Mucosa of stomach (tissue), 1 donor: ENCODE data around the gene HNRNPUL2.
"Not testable (repeated sequence)": the region's sequence is repeated elsewhere in the genome, so short reads cannot be mapped to it uniquely, and the experiment has no call there.

Experiments used
- H3K27me3 ChIP-seq: one replicate; pipeline ENCODE4 v1.7.0; 2013; ENCODE audit warnings: mild to moderate bottlenecking, low read length; ENCODE audit not compliant: control insufficient read depth, insufficient read depth
- H3K36me3 ChIP-seq: one replicate; pipeline ENCODE4 v1.7.0; 2013; ENCODE audit warnings: low read length; ENCODE audit not compliant: control insufficient read depth, insufficient read depth
- H3K4me1 ChIP-seq: one replicate; pipeline ENCODE4 v1.7.0; 2013; ENCODE audit warnings: mild to moderate bottlenecking, low read length; ENCODE audit not compliant: control insufficient read depth, insufficient read depth
- H3K4me3 ChIP-seq: one replicate; pipeline ENCODE4 v1.7.0; 2013; ENCODE audit warnings: low read length
- H3K9ac ChIP-seq: one replicate; pipeline ENCODE4 v1.7.0; 2013; ENCODE audit warnings: mild to moderate bottlenecking, low read length, moderate library complexity
- H3K9me3 ChIP-seq: one replicate; pipeline ENCODE4 v1.7.0; 2013; ENCODE audit warnings: mild to moderate bottlenecking, low read length, moderate library complexity; ENCODE audit not compliant: control insufficient read depth
- donor health status: Pancreatic carcinoma.

Gene HNRNPUL2

DNA sequence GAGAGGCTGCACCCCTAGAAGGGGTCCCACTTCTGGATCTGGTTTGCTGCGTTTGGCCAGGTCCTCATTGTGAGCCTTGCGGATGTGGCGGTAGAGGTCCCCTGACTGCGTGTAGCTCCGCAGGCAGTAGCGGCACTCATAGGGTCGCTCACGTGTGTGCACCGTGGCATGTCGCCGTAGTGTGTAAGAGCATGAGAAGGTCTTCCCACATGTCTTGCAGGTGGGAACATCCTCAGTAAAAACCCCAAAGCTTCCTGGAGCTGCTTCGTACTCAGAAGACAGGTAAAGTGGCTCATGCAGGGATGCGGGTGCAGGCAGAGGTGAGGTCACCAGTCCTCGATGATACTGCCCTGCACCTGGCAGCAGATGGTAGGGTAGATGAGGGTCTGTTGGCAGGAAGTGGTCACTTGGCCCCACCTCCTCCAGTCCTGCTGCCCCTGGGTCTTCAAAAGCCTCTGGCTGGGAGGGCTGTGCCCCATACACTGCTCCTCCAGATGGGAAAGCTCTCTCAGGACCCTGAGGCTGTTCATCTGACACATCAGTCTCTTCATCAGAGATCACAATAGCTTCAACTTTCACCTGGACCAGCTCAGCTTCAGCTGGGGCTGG lies 25.0 kb upstream of the HNRNPUL2 start:
- no peaks in the 10 kb centered on the region for H3K27me3 ChIP-seq
- no peak overlapping the region for H3K4me3 ChIP-seq
- no peaks in the 10 kb centered on the region for H3K9me3 ChIP-seq
- H3K36me3 ChIP-seq = no peaks in the 10 kb centered on the region
- H3K4me1 ChIP-seq = peaks cover 34% of the 10 kb centered on the region
- peak overlapping the region; percentile 67 for H3K9ac ChIP-seq

DNA sequence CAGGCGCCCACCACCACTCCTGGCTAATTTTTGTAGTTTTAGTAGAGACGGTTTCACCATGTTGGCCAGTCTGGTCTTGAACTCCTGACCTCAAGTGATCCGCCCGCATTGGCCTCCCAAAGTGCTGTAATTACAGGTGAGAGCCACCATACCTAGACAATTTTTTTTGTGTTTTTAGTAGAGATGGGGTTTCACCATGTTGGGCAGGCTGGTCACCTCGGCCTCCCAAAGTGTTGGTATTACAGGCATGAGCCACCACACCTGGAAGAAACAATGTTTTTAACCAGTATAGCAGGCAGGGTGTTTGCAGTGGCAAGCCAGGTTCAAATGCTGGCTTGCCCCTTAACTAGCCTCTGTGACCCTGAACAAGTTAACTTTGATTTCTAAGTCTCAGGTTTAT lies 22.7 kb upstream of the HNRNPUL2 start:
- peaks cover 34% of the 10 kb centered on the region for H3K4me1 ChIP-seq
- not testable (repeated sequence) for H3K27me3 ChIP-seq, H3K36me3 ChIP-seq, H3K4me3 ChIP-seq, H3K9me3 ChIP-seq
- H3K9ac ChIP-seq = peak overlapping the region; percentile 28

DNA sequence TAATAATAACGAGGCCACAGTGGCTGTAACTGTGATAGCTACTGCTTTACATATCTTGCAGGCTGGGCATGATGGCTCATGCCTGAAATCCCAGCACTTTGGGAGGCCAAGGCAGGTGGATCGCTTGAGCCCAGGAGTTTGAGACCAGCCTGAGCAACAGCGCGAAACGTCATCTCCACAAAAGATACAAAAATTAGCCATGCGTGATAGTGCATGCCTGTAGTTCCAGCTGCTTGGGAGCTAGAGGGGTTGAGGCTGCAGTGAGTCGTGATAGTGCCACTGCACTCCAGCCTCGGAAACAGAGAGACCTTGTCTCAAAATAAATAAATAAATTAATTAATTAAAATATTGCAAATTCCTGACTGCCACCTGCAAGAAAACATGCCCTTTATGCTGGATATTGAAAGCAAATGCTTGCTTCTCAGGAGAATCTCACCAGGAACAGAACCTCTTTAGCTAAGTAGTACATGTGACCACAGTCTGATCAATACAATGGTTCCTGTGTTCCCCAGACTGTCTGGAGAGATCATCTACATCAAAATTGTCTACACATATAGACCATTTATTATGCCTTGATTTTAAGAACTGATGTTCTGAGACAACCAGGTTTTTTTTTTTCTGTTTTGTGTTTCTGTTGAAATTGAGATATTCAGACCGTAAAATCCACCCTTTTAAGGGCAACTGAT lies 20.4 kb upstream of the HNRNPUL2 start:
- H3K4me1 ChIP-seq = peaks cover 25% of the 10 kb centered on the region
- no peaks in the 10 kb centered on the region for H3K27me3 ChIP-seq
- no peaks in the 10 kb centered on the region for H3K36me3 ChIP-seq
- H3K9me3 ChIP-seq = no peaks in the 10 kb centered on the region
- H3K4me3 ChIP-seq = no peak overlapping the region
- H3K9ac ChIP-seq = no peak overlapping the region

DNA sequence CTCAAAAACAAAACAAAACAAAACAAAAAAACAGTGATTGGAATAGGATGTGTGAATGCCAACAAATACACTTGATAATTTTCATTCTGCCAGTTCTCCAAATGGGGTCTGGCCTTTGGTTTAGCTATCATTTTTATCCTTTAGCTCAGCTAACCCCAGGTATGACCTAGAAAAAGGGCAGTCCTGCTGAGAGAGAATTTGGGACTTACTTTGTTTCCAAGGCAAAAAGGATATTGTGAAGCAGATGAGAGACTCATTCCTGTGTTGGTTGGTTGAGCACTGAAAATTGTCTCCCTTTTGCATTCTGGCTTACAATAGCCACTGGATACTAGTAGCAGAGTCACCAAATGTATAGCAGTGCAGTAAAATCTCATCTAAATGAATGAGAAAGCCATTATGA lies 9.9 kb upstream of the HNRNPUL2 start:
- no peak overlapping the region for H3K9ac ChIP-seq
- no peaks in the 10 kb centered on the region for H3K9me3 ChIP-seq
- H3K4me3 ChIP-seq = no peak overlapping the region
- H3K36me3 ChIP-seq = peaks cover 7% of the 10 kb centered on the region
- no peaks in the 10 kb centered on the region for H3K4me1 ChIP-seq
- no peaks in the 10 kb centered on the region for H3K27me3 ChIP-seq

GRCh38 chr11:62732830-62733229 lies 5.6 kb upstream of the HNRNPUL2 start:
- no peak overlapping the region for H3K4me3 ChIP-seq
- no peak overlapping the region for H3K9ac ChIP-seq
- H3K36me3 ChIP-seq = no peaks in the 10 kb centered on the region
- H3K4me1 ChIP-seq = peaks cover 5% of the 10 kb centered on the region
- H3K9me3 ChIP-seq = no peaks in the 10 kb centered on the region
- no peaks in the 10 kb centered on the region for H3K27me3 ChIP-seq

GRCh38 chr11:62730076-62730475 lies 2.8 kb upstream of the HNRNPUL2 start:
- H3K4me3 ChIP-seq = peak overlapping the region; percentile 9
- H3K27me3 ChIP-seq, H3K9ac ChIP-seq, H3K4me1 ChIP-seq, H3K36me3 ChIP-seq, H3K9me3 ChIP-seq: not testable (repeated sequence)

DNA sequence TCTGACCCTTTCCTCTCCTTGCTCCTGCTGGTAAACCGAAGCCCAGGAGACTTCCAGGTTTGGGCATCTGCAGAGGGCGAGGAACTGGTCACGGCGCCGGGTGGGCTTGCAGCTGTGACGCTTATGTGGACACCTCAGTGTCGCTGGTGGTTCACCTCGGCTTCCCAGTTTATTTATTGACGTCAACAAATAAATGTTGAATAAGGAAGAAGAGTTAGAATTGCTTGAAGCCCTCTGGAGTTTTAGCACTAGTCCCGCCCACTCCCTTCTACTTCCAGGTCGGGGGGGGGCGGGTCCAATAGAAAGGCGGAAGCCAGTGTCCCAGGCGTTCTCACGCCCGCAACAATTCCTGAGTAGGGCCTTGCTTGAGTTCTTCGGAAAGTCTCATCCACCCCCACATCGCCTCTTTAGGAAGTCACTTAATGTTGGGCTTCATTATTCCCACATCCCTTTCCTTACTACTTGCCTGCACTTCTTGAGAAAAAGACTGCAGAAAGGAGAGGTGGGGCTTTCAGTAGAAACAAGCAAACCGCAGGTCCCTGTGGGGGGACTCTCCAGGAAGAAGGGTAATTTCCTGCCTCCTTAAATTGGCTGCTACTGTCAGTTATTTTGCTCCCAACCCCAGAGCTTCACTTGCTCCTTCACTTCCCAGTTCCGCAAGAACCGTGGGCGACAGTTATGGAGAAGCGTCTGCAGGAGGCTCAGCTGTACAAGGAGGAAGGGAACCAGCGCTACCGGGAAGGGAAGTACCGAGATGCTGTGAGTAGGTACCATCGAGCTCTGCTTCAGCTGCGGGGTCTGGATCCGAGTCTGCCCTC lies 1.1 kb upstream of the HNRNPUL2 start, which contains the start of gene TTC9C:
TSS of gene TTC9C (plus strand) at position 316 of the 818 bp plus-strand sequence. CDS start at position 679, 363 bp downstream.
- Histone ChIP-seq H3K9ac (peak within 1 kb of the TSS; percentile 73), H3K36me3 (peaks cover 8% of the 10 kb centered on the region), H3K4me3 (peak within 1 kb of the TSS; percentile 98), H3K9me3 (no peaks in the 10 kb centered on the region), H3K27me3 (no peaks in the 10 kb centered on the region), H3K4me1 (peaks cover 16% of the 10 kb centered on the region)

- Histone ChIP-seq H3K36me3 (peaks cover 10% of the 10 kb centered on the region), H3K4me1 (peaks cover 16% of the 10 kb centered on the region), H3K9me3 (no peaks in the 10 kb centered on the region), H3K27me3 (no peaks in the 10 kb centered on the region), H3K9ac (peak overlapping the region; percentile 73), H3K4me3 (peak overlapping the region; percentile 98)
These were observed 564 bp upstream of the HNRNPUL2 start for GRCh38 chr11:62727872-62728170.

- H3K9me3 ChIP-seq = no peaks in the 10 kb centered on the region
- peak overlapping the region; percentile 73 for H3K9ac ChIP-seq
- no peaks in the 10 kb centered on the region for H3K27me3 ChIP-seq
- peak overlapping the region; percentile 98 for H3K4me3 ChIP-seq
- H3K36me3 ChIP-seq = peaks cover 17% of the 10 kb centered on the region
- H3K4me1 ChIP-seq = peaks cover 16% of the 10 kb centered on the region
These were observed 417 bp downstream of the HNRNPUL2 start for GRCh38 chr11:62726915-62727164.

- no peaks in the 10 kb centered on the region for H3K27me3 ChIP-seq
- H3K4me1 ChIP-seq = peaks cover 16% of the 10 kb centered on the region
- H3K9ac ChIP-seq = peak overlapping the region; percentile 73
- H3K9me3 ChIP-seq = no peaks in the 10 kb centered on the region
- H3K36me3 ChIP-seq = peaks cover 21% of the 10 kb centered on the region
- H3K4me3 ChIP-seq = peak overlapping the region; percentile 76
These were observed 922 bp downstream of the HNRNPUL2 start for GRCh38 chr11:62726156-62726914.

DNA sequence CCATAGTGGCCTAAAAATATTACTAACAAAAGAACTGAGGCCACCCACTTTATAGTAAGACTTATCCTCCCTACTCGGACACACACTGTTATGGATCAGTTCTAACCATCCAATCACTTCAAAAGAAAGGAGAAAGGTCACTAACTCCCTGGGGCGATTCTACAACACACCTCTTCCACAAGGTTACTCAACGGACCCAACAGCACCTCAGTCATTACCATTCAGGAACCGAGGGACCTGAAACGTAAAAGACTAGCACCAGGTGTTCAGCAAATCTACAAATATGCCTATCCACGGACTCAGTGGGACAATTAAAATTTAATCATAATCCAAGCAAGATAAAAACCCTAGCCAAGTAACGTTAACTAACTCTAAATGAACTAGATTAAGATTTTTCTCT lies 1.6 kb downstream of the HNRNPUL2 start:
- peak overlapping the region; percentile 73 for H3K9ac ChIP-seq
- peaks cover 16% of the 10 kb centered on the region for H3K4me1 ChIP-seq
- peak overlapping the region; percentile 76 for H3K4me3 ChIP-seq
- peaks cover 25% of the 10 kb centered on the region for H3K36me3 ChIP-seq
- no peaks in the 10 kb centered on the region for H3K9me3 ChIP-seq
- no peaks in the 10 kb centered on the region for H3K27me3 ChIP-seq

GRCh38 chr11:62724171-62724570 lies 3.1 kb downstream of the HNRNPUL2 start:
- Histone ChIP-seq H3K4me3 (no peak overlapping the region), H3K36me3 (peaks cover 25% of the 10 kb centered on the region), H3K27me3 (no peaks in the 10 kb centered on the region), H3K4me1 (peaks cover 10% of the 10 kb centered on the region), H3K9ac (peak overlapping the region; percentile 73), H3K9me3 (no peaks in the 10 kb centered on the region)
